H9 (cell line): Measurements from ENCODE around the gene PDCD1. TPM values are rescaled to one million over a fixed set of nuclear protein-coding genes. Genes with fewer than 3 reads are reported as not detected.

ENCODE experiments used
- DNase-seq: peaks from one replicate; pipeline ENCODE4 v3.0.0-alpha.2; 2017
- H2AFZ ChIP-seq: one replicate; pipeline ENCODE4 v1.6.1; 2013; ENCODE audit warnings: mild to moderate bottlenecking, low read length, control low read depth, moderate library complexity
- H2AK5ac ChIP-seq: 2 replicates; pipeline ENCODE4 v1.6.1; 2013; ENCODE audit warnings: low read length, control low read depth, mixed read lengths; ENCODE audit not compliant: insufficient read length
- H2BK120ac ChIP-seq: one replicate; pipeline ENCODE4 v1.6.1; 2013; ENCODE audit warnings: low read depth, mild to moderate bottlenecking, low read length, control low read depth, inconsistent platforms; ENCODE audit not compliant: poor library complexity, severe bottlenecking
- H2BK12ac ChIP-seq: 2 replicates; pipeline ENCODE4 v1.6.1; 2013; ENCODE audit warnings: low read length, control low read depth, mixed read lengths, low read depth; ENCODE audit not compliant: insufficient read length
- H2BK15ac ChIP-seq: 2 replicates; pipeline ENCODE4 v1.6.1; 2013; ENCODE audit warnings: low read depth, low read length, control low read depth
- H2BK20ac ChIP-seq: one replicate; pipeline ENCODE4 v1.6.1; 2013; ENCODE audit warnings: low read depth, mild to moderate bottlenecking, low read length, control low read depth, inconsistent platforms; ENCODE audit not compliant: poor library complexity, severe bottlenecking
- H2BK5ac ChIP-seq: 2 replicates; pipeline ENCODE4 v1.6.1; 2013; ENCODE audit warnings: low read length, control low read depth, mixed read lengths; ENCODE audit not compliant: insufficient read length
- H3K14ac ChIP-seq: 2 replicates; pipeline ENCODE4 v1.6.1; 2013; ENCODE audit warnings: low read length, control low read depth; ENCODE audit not compliant: insufficient read depth
- H3K18ac ChIP-seq: 2 replicates; pipeline ENCODE4 v1.6.1; 2013; ENCODE audit warnings: low read depth, mild to moderate bottlenecking, mixed read lengths, low read length, control low read depth; ENCODE audit not compliant: insufficient read length
- H3K23ac ChIP-seq: 2 replicates; pipeline ENCODE4 v1.6.1; 2013; ENCODE audit warnings: low read length, control low read depth, mixed read lengths, low read depth; ENCODE audit not compliant: insufficient read length
- H3K23me2 ChIP-seq: 2 replicates; pipeline ENCODE4 v1.6.1; 2013; ENCODE audit warnings: low read depth, mild to moderate bottlenecking, mixed read lengths, low read length, control low read depth; ENCODE audit not compliant: insufficient read length, poor library complexity, severe bottlenecking
- H3K27ac ChIP-seq: 2 replicates; pipeline ENCODE4 v1.5.1; 2013; ENCODE audit warnings: low read length, control low read depth, mixed read lengths, low read depth; ENCODE audit not compliant: insufficient read length
- H3K27me3 ChIP-seq: 2 replicates; pipeline ENCODE4 v1.6.1; 2013; ENCODE audit warnings: low read length, control low read depth, inconsistent platforms; ENCODE audit not compliant: insufficient read depth
- H3K4ac ChIP-seq: 2 replicates; pipeline ENCODE4 v1.6.1; 2013; ENCODE audit warnings: low read depth, mild to moderate bottlenecking, control low read depth, inconsistent platforms, low read length, moderate library complexity
- H3K4me1 ChIP-seq: 2 replicates; pipeline ENCODE4 v1.6.1; 2013; ENCODE audit warnings: low read length, control low read depth, inconsistent platforms; ENCODE audit not compliant: insufficient read depth
- H3K4me2 ChIP-seq: 2 replicates; pipeline ENCODE4 v1.6.1; 2013; ENCODE audit warnings: low read length, control low read depth, mixed read lengths; ENCODE audit not compliant: insufficient read length, insufficient read depth
- H3K56ac ChIP-seq: 2 replicates; pipeline ENCODE4 v1.6.1; 2013; ENCODE audit warnings: low read depth, mild to moderate bottlenecking, mixed read lengths, low read length, control low read depth; ENCODE audit not compliant: insufficient read length
- H3K79me1 ChIP-seq: 2 replicates; pipeline ENCODE4 v1.6.1; 2013; ENCODE audit warnings: low read depth, mild to moderate bottlenecking, moderate library complexity, low read length, control low read depth, inconsistent platforms; ENCODE audit not compliant: insufficient read depth, poor library complexity, severe bottlenecking
- H3K79me2 ChIP-seq: 2 replicates; pipeline ENCODE4 v1.6.1; 2013; ENCODE audit warnings: low read length, control low read depth, inconsistent platforms; ENCODE audit not compliant: insufficient read depth
- H3K9ac ChIP-seq: 2 replicates; pipeline ENCODE4 v1.6.1; 2013; ENCODE audit warnings: low read length, control low read depth, mixed read lengths; ENCODE audit not compliant: insufficient read length; ENCODE audit errors: extremely low read depth
- H3K9me3 ChIP-seq: one replicate; pipeline ENCODE4 v1.6.1; 2013; ENCODE audit warnings: low read depth, low read length, inconsistent platforms; ENCODE audit not compliant: control insufficient read depth
- H3T11ph ChIP-seq: one replicate; pipeline ENCODE4 v1.6.1; 2013; ENCODE audit warnings: mild to moderate bottlenecking, low read length, control low read depth, inconsistent platforms
- H4K20me1 ChIP-seq: one replicate; pipeline ENCODE4 v1.6.1; 2013; ENCODE audit not compliant: control insufficient read depth, insufficient read length, insufficient read depth
- H4K5ac ChIP-seq: 2 replicates; pipeline ENCODE4 v1.6.1; 2013; ENCODE audit warnings: low read depth, mild to moderate bottlenecking, mixed read lengths, low read length, control low read depth; ENCODE audit not compliant: insufficient read length
- H4K8ac ChIP-seq: replicated peaks from 2 replicates; pipeline ENCODE4 v1.6.1; 2013; ENCODE audit warnings: low read length, control low read depth, mixed read lengths, low read depth; ENCODE audit not compliant: insufficient read length
- H4K91ac ChIP-seq: 2 replicates; pipeline ENCODE4 v1.6.1; 2013; ENCODE audit warnings: low read depth, mild to moderate bottlenecking, moderate library complexity, mixed read lengths, low read length, control low read depth; ENCODE audit not compliant: insufficient read length
- H3K27ac Mint-ChIP-seq, 3 experiments: 2 replicates in 2 of 3; 3 replicates in 1 of 3; pipeline ENCODE4 v1.8.0; 2020 to 2021; ENCODE audit warnings: mixed read lengths in 3 of 3, mild to moderate bottlenecking in 1 of 3, moderate library complexity in 1 of 3
- H3K27me3 Mint-ChIP-seq: 2 replicates; pipeline ENCODE4 v1.8.0; 2021; ENCODE audit warnings: low read depth, mild to moderate bottlenecking, moderate library complexity, mixed read lengths
- H3K36me3 Mint-ChIP-seq, 3 experiments: 2 replicates in 2 of 3; 3 replicates in 1 of 3; pipeline ENCODE4 v1.8.0; 2020 to 2021; ENCODE audit warnings: low read depth in 3 of 3, mixed read lengths in 3 of 3; ENCODE audit not compliant: insufficient read depth in 1 of 3
- H3K4me1 Mint-ChIP-seq, 2 experiments: 2 replicates each; pipeline ENCODE4 v1.8.0; 2020; ENCODE audit warnings: mixed read lengths in 2 of 2
- H3K4me3 Mint-ChIP-seq, 2 experiments: 2 replicates in 1 of 2; 3 replicates in 1 of 2; pipeline ENCODE4 v1.8.0; 2020 to 2021; ENCODE audit warnings: mild to moderate bottlenecking in 2 of 2, mixed read lengths in 2 of 2, moderate library complexity in 1 of 2
- H3K9me3 Mint-ChIP-seq, 2 experiments: 2 replicates in 1 of 2; 3 replicates in 1 of 2; pipeline ENCODE4 v1.8.0; 2020; ENCODE audit warnings: mild to moderate bottlenecking in 2 of 2, mixed read lengths in 2 of 2, moderate library complexity in 1 of 2
- WGBS: extraction: QIAGEN DNeasy Blood & Tissue Kit; methylation state at CpG from one replicate; pipeline ENCODE4 v1.1.7; 2013; ENCODE audit warnings: missing lambda C conversion rate, low lambda C conversion rate, mixed read lengths; ENCODE audit not compliant: insufficient read length; ENCODE audit errors: extremely low coverage; 5-methylcytosine and 5-hydroxymethylcytosine counted together
- total RNA-seq: library from RNA; stranded (reverse); gene quantifications from 2 replicates; pipeline ENCODE4 v1.2.1, GENCODE V29; 2021
- TF ChIP-seq, protein P1 (sequence below): fragments of 200-600 bp; sonication (generic); conservative IDR thresholded peaks from 3 replicates; pipeline ENCODE4 v1.8.0; 2021; ENCODE audit warnings: antibody characterized with exemption, mild to moderate bottlenecking

Gene PDCD1
- total RNA-seq, 1 experiment from 2014 or later: 1.6 TPM

- no peak overlapping the region for H4K5ac ChIP-seq
- TF ChIP-seq, protein P1, sequence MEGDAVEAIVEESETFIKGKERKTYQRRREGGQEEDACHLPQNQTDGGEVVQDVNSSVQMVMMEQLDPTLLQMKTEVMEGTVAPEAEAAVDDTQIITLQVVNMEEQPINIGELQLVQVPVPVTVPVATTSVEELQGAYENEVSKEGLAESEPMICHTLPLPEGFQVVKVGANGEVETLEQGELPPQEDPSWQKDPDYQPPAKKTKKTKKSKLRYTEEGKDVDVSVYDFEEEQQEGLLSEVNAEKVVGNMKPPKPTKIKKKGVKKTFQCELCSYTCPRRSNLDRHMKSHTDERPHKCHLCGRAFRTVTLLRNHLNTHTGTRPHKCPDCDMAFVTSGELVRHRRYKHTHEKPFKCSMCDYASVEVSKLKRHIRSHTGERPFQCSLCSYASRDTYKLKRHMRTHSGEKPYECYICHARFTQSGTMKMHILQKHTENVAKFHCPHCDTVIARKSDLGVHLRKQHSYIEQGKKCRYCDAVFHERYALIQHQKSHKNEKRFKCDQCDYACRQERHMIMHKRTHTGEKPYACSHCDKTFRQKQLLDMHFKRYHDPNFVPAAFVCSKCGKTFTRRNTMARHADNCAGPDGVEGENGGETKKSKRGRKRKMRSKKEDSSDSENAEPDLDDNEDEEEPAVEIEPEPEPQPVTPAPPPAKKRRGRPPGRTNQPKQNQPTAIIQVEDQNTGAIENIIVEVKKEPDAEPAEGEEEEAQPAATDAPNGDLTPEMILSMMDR: no peak
- H3T11ph ChIP-seq: no peak overlapping the region
- no peaks in the 10 kb centered on the region for H3K27me3 ChIP-seq
- no CpG with 5 or more reads among the region's 38 CpGs for WGBS
- no peak overlapping the region for H2BK12ac ChIP-seq
- no peak overlapping the region for H3K27ac ChIP-seq
- no peak overlapping the region for H2AFZ ChIP-seq
- H3K27me3 Mint-ChIP-seq: peaks cover 12% of the 10 kb centered on the region
- H3K23me2 ChIP-seq: no peaks in the 10 kb centered on the region
- H3K27ac Mint-ChIP-seq: no peak overlapping the region
- H2BK20ac ChIP-seq: no peak overlapping the region
- no peaks in the 10 kb centered on the region for H3K79me2 ChIP-seq
- H4K8ac ChIP-seq: no peak overlapping the region
- no peak overlapping the region for H3K18ac ChIP-seq
- H3K14ac ChIP-seq: no peak overlapping the region
- H3K4me1 ChIP-seq: no peaks in the 10 kb centered on the region
- H3K4me3 Mint-ChIP-seq: no peak overlapping the region
- H4K91ac ChIP-seq: no peak overlapping the region
- H3K9ac ChIP-seq: no peak overlapping the region
- peaks cover 15 to 18% of the 10 kb centered on the region in 2 experiments for H3K9me3 Mint-ChIP-seq
- no peak overlapping the region for H3K4ac ChIP-seq
- H3K4me2 ChIP-seq: no peak overlapping the region
- no peak overlapping the region for H2BK5ac ChIP-seq
- no peaks in the 10 kb centered on the region for H4K20me1 ChIP-seq
- H2BK15ac ChIP-seq: no peak overlapping the region
- H3K9me3 ChIP-seq: no peaks in the 10 kb centered on the region
- H2AK5ac ChIP-seq: no peak overlapping the region
- peaks cover 0 to 7% (median 4%) of the 10 kb centered on the region in 3 experiments; a peak in 4 of 7 replicates for H3K36me3 Mint-ChIP-seq
- H3K79me1 ChIP-seq: no peaks in the 10 kb centered on the region
- DNase-seq: no peak
- H3K23ac ChIP-seq: no peak overlapping the region
- H2BK120ac ChIP-seq: no peak overlapping the region
- H3K4me1 Mint-ChIP-seq: peaks cover 0 to 6% of the 10 kb centered on the region in 2 experiments; a peak in 2 of 4 replicates
- H3K56ac ChIP-seq: no peak overlapping the region
Measured at GRCh38 chr2:241871538-241872312, 13.0 kb upstream of the PDCD1 start.
